Fibroblast of the conjunctiva (primary cell): Measurements from ENCODE around the gene LNPEP.

Experiments
- DNase-seq: peaks from one replicate; pipeline ENCODE4 v3.0.0-alpha.2; 2010; ENCODE audit warnings: low read depth

The LNPEP gene

DNA sequence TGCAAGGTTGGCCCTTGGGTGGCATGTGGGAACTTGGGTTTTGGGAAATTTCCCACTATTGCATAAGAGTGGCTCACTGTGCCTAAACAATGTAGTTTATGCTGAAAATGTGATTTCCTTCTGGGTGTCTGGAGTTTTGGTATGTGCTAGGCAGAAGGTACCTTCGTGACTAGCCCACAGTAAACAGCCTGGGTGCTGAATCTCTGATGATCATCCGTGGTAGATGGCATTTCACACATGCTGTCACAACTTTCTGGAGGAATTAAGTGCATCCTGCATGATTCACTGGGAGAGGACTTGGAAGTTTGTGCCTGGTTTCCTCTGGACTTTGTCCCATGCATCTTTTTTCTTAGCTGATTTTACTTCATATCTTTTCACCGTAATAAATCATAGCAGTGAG is 64.5 kb downstream of the LNPEP start:
- no peak for DNase-seq

DNA sequence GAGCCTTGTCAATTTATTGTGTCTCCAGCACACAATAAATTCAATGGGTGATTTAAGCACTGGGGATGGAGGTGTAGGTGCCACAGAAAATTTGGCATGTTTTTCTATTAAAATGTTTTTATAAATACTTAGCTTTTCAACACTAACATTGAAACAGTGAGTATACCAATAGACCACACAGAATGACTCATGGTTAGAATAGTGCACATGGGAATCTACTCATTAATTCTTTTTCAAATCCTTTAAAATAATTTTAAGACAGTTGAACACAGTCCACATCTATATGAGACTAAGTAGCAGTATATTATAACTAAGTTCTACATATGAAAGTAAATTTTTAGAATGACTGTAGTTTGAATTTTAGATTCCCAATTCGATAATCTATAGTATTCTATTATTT is 67.1 kb downstream of the LNPEP start:
- no peak for DNase-seq

DNA sequence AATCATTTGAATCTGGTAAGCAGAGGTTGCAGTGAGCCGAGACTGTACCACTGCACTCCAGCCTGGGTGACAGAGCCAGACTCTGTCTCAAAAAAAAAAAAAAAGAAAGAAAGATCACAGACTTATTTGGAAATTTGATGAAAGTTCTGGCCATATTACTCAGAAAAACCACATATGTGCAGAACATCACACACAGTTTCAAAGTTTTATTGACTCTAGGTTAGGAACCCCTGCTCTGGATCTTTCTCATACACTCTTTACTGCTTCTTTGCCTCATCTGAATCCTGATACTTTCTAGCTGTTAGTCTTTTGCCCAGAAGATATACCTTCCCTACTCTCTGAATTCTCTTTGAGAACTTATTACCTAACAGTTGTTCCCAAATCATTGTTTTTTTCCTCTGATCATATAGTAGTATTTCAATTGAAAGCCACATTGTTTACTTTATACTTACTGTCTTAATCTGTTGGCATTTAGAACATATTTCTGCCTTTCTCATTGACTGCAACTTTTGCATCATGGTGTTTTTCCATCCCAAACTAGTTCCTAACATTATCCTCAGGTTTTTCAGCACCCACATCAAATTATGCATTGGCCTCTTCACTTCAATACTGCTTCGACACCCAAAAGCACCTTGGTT is 68.7 kb downstream of the LNPEP start:
- no peak for DNase-seq

DNA sequence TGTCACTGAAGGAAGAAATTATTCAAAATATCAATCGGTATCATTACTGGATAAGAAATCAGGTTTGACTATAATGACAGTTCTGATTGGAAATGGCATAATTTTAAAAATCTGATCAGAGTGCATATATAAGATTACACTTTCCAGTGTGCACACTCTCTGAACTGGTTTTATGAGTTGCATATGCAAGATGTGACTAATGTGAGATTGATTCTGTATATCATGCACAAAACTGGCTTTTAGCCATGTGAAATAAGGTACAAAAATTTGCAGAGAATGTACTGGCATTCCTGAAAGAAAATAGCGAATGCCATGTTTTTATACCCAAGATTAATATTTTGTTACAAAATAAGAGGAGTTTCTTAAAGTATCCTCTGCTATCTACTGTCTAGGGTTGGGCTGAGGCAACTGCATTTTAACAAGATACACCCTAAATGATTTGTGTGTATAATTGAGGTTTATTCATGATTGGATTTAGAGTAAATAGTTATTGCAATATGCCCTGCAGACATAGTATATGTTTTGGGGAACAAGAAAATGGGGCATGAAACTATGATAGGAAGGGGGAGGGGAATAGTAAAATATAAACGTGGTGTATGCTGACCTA is 70.7 kb downstream of the LNPEP start:
- no peak for DNase-seq

DNA sequence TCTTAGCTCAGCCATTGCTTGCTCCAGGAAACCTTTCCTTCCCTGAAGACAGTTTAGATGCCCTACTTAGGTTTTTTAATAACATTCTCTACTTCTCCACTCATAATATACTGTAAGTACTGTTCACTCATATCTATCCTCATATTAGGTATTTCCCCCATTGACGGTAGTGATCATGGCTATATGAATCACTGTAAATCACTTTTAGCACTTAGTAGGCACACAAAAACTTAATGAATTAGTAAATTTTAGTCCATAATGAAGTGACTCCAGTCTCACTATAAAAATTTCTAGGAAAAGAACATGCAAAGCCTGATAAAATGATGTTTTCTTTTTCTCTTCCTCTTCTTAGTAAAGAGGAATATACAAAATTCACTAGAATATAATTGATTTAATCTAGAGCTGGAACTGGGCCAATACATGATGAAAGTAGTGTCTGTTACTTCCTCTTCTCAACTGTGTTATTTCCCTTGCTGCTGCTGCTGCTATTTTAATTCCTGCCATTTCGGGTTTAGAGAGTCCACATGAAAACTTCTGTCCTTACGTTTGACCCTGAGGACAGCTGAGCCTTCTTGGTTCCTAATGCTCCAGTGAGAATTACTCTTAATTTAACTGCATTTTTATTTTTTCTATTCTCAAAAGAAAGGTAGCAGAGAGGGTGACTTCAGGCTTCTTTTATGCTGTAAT is 73.5 kb downstream of the LNPEP start:
- DNase-seq: no peak

DNA sequence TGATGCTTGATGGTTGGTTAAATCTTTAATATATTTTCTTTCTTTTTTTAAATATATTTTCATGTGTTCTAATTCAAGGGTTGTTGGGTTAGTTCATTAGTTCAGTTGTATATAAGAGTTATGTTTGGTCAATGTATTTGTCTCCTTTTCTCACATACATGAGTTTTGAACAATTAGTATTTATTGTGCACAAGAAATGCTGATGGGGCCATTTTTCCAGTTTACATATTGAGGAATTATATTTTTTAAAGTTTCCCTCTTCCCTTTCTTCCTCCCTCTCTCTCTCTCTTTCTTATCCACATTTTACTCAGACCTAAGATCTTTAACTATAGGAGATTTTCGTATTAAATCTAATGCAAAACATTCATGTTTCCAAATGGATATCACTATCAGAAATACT is 74.0 kb downstream of the LNPEP start:
- no peak for DNase-seq

DNA sequence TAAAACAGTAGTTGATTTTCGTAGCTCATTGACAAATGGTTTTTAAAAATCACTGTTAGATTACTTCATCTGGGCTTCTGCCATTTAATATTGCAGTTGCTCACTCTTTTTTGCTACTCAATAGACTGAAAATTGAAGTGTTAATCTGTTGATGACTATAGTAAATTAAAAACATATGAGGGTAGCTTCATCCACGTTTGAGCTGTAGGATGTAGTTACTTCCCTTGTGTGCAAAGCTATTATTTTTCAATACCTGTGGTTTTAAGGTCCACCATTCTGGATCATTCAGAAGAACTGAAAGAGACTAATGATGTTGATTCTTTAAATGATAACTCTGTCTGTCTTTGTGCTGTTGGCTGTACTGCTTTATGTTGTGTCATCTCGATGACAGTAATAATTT is 74.7 kb downstream of the LNPEP start:
- no peak for DNase-seq

DNA sequence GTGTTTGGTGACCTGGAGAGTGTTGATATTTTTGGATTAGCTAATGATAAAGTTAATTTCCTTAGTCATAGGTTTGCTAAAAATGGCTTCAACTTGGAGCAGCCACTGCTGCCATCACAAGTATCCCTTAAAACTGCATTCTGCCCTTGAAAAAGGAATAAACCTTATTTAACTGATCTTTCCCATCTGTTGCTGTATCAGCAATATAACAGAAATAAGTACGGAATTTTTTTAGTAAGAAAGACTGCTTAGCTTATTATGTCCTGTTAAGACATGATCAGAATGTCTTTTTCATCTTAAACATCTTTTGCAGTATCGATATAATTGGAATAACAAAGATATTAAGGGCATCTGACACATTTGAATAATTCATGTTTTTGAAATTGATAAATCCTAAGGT is 75.7 kb downstream of the LNPEP start:
- DNase-seq: no peak

DNA sequence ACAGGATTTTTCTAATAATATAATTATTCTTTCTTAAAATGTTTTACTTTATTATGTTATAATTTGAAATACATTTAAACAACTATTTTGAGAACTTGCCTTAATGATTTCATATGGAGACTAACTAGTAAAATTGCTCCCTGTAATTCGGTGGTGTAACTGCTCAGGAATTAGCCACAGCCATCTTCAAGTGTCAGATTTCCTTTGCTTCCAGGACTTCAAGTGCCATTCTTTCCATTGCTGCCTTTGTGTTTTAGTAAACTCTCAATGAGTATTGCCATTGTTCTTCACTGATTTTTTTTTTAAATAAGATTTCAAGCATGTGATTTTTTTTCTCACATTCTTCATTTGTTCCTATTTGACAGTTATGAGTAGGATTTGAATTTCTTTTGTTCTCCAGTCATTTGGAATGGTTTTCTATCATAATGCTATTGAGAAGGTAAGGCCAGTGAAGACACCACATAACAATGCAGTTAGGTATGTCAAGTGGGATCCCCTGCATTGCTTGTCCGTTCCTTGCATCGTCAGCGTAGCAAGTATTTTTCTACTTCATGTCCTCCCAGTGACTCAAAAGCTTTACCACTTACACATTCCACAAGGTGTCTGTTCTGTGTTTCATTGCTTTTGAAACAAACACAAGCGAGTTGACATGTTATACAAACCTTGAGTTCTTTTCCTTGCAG is 83.7 kb downstream of the LNPEP start:
- DNase-seq: no peak

DNA sequence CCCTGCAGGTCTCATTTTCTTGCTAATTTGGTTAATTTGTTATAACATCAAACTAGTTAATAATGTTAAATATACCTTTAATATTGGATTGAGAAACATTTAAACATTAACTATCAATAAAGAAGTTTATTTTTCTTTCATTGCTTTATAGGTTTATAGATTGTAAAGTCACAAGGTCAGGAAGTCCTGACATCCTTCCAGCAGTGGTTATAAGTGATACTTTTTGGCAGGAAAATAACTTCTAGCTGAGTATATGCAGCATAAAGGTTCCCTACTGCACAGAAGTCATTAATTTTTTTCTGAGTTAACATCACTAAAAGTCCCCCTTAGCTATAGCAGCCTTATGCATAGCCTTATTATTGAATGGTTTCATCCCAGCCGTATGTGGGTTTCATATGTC is 85.5 kb downstream of the LNPEP start:
- no peak for DNase-seq

DNA sequence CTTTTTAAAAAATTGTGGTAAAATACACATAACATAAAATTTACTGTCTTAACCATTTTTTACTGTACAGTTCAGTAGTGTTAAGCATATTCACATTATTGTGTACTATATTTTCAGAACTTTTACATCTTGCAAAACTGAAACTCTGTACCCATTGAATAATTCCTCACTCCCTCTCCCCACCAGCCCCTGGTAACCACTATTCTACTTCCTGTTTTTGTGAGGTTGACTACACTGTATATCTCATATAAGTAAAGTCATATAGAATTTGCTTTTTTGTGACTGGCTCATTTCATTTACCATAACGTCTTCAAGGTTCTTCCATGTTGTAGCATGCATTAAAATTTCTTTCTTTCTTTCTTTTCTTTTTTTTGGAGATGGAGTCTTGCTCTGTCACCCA is 87.0 kb downstream of the LNPEP start:
- DNase-seq: no peak

DNA sequence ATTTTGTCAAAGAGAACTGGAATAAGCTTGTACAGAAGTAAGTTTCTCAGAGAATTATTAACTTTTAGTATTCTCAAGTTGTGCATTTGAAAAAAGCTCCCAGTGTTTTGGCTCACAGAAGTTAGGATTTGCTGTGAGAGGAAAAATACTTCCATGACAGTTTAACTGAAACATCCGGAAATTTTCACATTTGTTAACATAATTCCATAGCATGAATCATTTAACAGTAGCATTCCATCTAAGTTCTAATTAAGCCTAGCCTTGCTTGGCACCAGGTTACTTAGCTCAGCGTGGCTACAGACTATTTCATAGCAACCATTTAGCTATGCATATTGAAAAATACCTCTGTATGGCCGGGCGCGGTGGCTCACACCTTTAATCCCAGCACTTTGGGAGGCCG is 90.8 kb downstream of the LNPEP start:
- no peak for DNase-seq

DNA sequence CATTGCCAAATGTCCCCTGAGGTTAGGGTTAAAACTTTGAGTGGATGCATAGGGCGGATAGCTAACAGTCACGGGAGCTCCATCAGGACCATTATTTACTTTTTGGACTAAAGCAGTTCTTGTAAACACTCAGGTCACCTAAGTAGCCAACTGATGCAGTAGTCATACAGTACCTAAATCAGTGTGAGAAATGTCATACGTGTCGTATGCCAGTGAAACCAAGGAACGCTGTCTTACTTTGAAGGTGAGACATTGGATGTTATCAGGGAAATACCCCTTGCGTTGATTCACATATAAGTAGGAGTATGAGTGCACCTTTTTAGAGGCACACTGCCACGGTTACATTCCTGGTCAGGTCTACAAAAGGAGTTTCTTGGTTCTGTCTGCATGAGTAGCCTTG is 101.9 kb downstream of the LNPEP start:
- DNase-seq: no peak

DNA sequence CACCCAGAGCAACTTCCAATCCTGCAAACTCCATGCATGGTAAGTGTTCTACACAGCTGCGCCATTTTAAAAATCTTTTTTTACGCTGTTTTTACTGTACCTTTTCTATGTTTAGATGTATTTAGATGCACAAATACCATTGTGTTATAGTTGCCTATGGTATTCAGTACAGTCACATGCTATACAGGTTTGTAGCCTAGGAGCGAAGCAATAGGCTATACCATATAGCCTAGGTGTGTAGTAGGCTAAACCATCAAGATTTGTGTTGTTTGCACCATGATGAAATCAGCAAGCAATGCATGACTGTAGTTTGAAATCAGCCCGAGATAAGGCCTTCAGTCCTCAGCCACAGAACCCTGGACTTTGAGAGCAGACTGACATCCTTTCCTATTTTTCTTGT is 105.4 kb downstream of the LNPEP start:
- no peak for DNase-seq

DNA sequence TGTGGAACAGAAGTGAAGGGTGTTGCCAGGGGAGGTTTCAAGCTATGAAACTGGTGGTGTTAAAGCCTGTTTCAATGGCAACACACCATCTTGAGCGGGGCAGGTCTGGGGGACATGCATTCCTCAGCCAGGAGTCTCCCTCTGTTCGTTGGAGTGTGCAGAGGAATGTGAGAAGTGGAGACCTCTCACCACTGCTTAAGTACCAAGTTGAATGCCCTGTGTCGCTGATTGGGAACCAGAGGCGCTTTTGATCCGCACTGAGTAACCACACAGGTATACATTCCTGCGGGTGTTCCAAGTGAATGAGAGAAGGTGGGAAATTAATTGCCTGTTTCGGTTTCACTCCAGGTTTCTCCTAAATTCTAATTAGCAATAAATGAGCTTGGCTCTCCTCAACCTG is 107.1 kb downstream of the LNPEP start:
- DNase-seq: no peak

DNA sequence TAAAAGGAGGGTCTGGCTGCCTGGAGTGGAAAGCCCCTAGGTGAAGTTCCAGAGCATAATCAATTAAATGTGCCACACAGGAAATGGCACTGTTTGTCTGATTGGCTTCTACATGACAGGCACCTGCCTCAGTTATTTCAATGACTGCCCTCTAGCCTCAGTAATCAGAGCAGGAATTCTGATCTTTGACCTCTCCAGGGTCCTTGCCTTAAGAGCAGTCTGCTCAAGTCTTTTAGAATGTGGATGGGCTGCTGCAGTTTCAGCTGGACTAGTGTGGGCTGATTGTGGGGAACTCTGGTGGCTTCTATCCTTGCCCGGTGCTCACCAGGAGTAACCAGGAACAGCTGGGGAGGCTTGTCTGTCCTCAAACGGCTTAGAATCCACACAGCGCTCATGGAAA is 107.6 kb downstream of the LNPEP start:
- no peak for DNase-seq

DNA sequence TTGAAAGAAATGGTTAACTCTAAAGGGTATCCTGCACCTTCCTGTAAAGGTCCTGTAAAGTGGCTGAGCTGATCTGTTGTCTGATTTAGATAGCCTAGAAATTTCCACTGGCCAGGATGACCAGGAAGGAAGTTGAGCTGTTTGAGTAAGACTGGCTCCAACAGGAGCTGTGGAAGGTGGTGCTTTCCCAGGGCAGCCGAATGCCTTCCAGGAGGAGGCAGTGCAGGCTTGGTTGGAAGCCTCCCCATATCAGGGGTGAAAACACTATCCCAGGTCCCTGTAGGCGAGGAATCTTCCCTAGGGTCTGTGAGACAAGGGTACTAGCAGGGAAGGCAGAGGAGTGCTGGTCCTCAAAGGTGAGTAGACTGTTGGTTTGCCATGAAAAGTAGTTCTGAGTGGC is 108.2 kb downstream of the LNPEP start:
- no peak for DNase-seq

DNA sequence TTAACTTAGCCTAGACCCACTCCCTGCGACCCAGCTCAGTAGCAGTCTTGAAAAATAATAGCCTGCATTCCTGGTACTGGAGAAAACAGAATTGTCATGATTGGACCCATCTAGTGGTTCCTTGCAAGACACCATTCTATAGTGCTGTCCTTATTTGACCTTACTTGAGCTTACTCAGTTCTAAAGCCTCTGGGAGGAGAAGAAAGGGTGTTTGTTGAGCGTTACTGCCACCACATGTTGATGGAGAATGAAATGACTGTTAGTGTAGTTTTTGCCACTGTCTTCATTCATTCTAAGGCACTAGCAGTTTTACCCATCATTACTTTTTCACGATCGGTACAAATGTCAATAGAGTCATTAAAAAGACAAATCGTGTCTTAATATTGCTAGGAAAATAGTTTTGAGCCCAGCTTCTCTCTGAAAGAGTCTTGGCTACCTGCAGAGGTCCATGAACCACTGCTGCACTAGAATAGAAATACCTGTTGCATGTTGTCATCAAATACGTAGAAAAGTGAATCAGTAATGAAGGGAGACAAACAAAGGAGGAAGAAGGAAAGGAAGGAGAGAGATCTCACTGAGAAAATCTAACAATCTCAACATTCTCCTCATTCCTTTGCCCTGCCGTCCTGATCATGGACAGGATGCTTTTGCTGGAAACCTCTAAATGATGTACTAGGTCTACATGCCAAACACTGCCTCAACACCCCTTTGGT is 110.5 kb downstream of the LNPEP start:
- DNase-seq: no peak

DNA sequence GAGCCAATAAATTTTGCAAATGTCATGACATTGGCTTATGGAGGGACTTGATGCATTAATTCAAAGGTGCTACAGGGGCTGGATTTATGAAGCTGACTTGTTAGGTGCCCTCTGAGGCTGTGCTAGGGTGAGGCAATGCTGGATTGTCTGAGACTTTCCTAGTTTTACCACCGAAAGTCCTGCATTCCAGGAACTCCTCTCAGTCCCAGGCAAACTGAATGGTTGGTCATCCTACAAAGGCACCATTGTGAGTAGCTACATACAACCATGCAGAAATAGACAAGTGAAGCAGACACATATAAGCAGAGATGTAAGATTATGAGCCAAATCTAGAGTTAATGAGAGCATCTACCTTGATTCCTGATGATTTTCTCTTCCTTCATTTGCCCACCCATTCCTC is 111.2 kb downstream of the LNPEP start:
- no peak for DNase-seq

DNA sequence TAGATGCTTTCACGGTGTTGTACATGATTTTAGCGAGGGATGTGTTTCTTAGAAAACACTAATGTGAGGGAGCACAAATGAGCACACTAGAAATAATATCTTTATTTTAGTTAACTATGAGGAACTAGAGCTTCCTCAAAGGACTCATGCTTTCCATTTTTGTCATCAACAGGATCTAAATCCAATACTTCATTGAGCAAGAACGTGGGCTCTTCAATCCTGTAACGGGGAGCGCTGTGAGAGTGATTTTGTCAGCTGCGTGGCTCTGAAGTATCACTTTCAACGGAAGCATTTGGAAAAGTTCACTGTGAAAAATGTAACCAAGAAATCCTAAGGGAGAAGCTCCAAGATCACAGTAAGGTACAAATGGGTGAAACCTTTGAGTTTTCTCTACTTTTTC is 113.3 kb downstream of the LNPEP start:
- no peak for DNase-seq

DNA sequence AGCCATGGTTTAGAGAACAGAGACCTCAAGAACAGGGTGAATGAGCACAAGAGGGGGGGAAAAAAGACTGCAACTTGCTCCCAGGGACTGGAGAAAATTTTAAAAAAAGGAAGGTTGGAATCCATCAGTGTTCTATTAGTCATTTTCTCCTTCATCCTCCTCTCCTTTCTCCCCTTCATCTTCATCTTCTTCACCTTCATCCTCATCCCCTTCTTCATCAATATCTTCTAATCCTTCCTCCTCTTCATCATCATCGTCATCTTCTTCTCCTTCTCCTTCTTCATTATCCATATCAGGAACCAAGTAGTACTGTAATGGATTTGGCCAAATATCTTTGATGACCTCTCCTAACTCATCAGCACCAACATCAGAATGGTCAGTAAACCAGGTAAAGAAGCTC is 120.4 kb downstream of the LNPEP start:
- DNase-seq: no peak

DNA sequence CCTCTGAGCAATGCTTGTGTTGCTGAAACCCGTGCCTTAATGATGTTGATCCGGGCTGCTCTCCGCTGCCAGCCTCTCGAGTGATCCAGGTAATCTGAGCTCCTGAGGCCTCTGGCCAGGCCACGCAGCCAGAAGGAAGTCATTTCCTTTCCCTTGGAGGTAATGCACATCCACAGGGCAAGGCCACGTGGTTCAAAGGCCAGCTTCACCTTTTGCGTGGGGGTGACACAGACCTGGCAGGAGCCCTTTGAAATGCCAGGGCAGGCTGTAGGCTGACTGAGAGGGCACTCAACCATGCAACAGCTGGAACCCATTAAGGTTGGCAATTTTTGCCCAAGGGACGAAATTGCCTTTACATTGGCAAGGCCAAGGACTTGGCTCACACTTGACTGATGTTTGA is 126.2 kb downstream of the LNPEP start:
- no peak for DNase-seq

DNA sequence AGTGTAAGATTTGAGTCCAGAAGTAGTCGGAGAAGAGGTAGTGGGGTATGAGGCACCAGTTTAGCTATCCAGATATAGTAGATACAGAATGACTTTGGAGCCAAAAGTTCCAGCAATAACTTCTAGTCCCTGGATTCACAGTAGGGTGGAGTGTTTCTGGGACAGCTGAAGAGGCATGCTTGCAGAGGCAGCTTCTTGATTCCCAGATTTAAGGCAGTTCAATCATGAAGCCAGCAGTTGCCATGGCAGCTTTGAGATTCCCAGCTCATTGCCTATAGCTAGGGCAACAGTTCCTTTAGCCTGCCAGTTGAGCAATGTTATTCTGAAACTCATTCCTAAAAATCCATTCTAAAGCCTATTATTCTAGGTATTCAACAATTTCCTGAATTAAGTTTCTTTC is 127.4 kb downstream of the LNPEP start:
- no peak for DNase-seq
